HepG2 (cell line): ENCODE data around the gene ARHGEF1. TPM values are rescaled to one million over a fixed set of nuclear protein-coding genes. Genes with fewer than 3 reads are reported as not detected.

Experiments used
- ATAC-seq: fragments of 200-7000 bp; cut with Tn5 transposase; 3 replicates; pipeline ENCODE4 v1.9.1; 2020; ENCODE audit warnings: mild to moderate bottlenecking, moderate library complexity
- BruUV-seq: library from RNA; stranded (reverse); fragments of 400-500 nt; replicated peaks from 2 replicates; lab custom pipeline; 2021; lab: Mats Ljungman, UMichigan
- CTCF ChIA-PET: fragments of 300-600 bp; formaldehyde crosslinking; extraction: SDS; loops from one replicate; lab custom pipeline; 2021; ENCODE audit warnings: low total read pairs, inconsistent platforms, low intra/inter-chr PET ratio; lab: Yijun Ruan, JAX
- POLR2A ChIA-PET: fragments of 350-600 bp; sonication (Branson Sonifier 250); formaldehyde crosslinking; loops from one replicate; lab custom pipeline; 2020; ENCODE audit warnings: antibody characterized with exemption, inconsistent platforms; lab: Yijun Ruan, JAX
- DNase-seq: peaks from one replicate; pipeline ENCODE4 v3.0.0-alpha.2; 2015; ENCODE audit warnings: low spot score
- FAIRE-seq: peaks from 3 replicates; lab custom pipeline; 2011; peaks lifted over from hg19 to GRCh38; lab: Jason Lieb, UNC
- H2AFZ ChIP-seq: one replicate; pipeline ENCODE4 v1.6.1; 2011; ENCODE audit warnings: low read length, inconsistent platforms
- H3K27ac ChIP-seq: fragments of 300-600 bp; 3 replicates; pipeline ENCODE4 v1.8.0; 2011; ENCODE audit warnings: mixed run types, mild to moderate bottlenecking, mixed read lengths, low read length, inconsistent platforms; ENCODE audit not compliant: insufficient read depth; ENCODE audit errors: extremely low read length
- H3K27me3 ChIP-seq, 2 experiments: fragments of 200-600 bp in 1 of 2; 2 replicates in 1 of 2; 3 replicates in 1 of 2; pipeline versions ENCODE4 v1.6.0 to v1.8.0; 2011; ENCODE audit warnings: low read length in 2 of 2, mild to moderate bottlenecking in 2 of 2, moderate library complexity in 2 of 2, inconsistent platforms in 1 of 2; ENCODE audit not compliant: insufficient read depth in 2 of 2, control insufficient read depth in 1 of 2
- H3K36me3 ChIP-seq, 2 experiments: fragments of 200-600 bp in 1 of 2; replicated peaks in 1 of 2; 2 replicates in 1 of 2; 3 replicates in 1 of 2; pipeline versions ENCODE4 v1.5.1 to v1.8.0; 2011; ENCODE audit warnings: low read length in 2 of 2, inconsistent platforms in 1 of 2; ENCODE audit not compliant: insufficient read depth in 2 of 2, control insufficient read depth in 1 of 2
- H3K4me1 ChIP-seq: 2 replicates; pipeline ENCODE4 v1.5.1; 2012; ENCODE audit warnings: low read length, inconsistent platforms; ENCODE audit not compliant: insufficient read depth
- H3K4me2 ChIP-seq: 2 replicates; pipeline ENCODE4 v1.6.0; 2011; ENCODE audit warnings: low read depth, low read length, inconsistent platforms
- H3K4me3 ChIP-seq, 3 experiments: fragments of 200-600 bp in 1 of 3; sonication (generic), shearing (Covaris generic) in 1 of 3; replicated peaks in 1 of 3; 2 replicates each; pipeline ENCODE4 v1.5.1; 2011 to 2016; ENCODE audit warnings: low read length in 3 of 3, inconsistent platforms in 2 of 3, low read depth in 2 of 3, mild to moderate bottlenecking in 2 of 3, control low read depth in 1 of 3, mixed read lengths in 1 of 3; ENCODE audit not compliant: insufficient read depth in 1 of 3
- H3K79me2 ChIP-seq: one replicate; pipeline ENCODE4 v1.6.1; 2011; ENCODE audit warnings: low read length, inconsistent platforms; ENCODE audit not compliant: insufficient read depth
- H3K9ac ChIP-seq: 2 replicates; pipeline ENCODE4 v1.6.0; 2011; ENCODE audit warnings: mild to moderate bottlenecking, low read depth, low read length, inconsistent platforms; ENCODE audit not compliant: insufficient read depth
- H3K9me3 ChIP-seq: 2 replicates; pipeline ENCODE4 v1.5.1; 2012; ENCODE audit warnings: mild to moderate bottlenecking, low read length
- H4K20me1 ChIP-seq: 2 replicates; pipeline ENCODE4 v1.6.0; 2011; ENCODE audit warnings: inconsistent platforms, mild to moderate bottlenecking, low read length, moderate library complexity; ENCODE audit not compliant: insufficient read depth
- NR2F6 ChIP-seq, 2 experiments: IDR thresholded peaks; 2 replicates each; pipeline ENCODE4 v1.6.1; 2016; ENCODE audit warnings: antibody characterized with exemption in 1 of 2, mild to moderate bottlenecking in 1 of 2
- ZEB1 ChIP-seq: IDR thresholded peaks from 2 replicates; pipeline ENCODE4 v1.6.1; 2012; ENCODE audit warnings: mild to moderate bottlenecking, low read depth, inconsistent platforms; ENCODE audit not compliant: insufficient replicate concordance
- ZNF292 ChIP-seq: sonication (generic); formaldehyde crosslinking; IDR thresholded peaks from 2 replicates; pipeline ENCODE4 v1.8.1; 2022; ENCODE audit warnings: mild to moderate bottlenecking, low read depth, missing genetic modification reagents, borderline replicate concordance
- ZNF547 ChIP-seq: sonication (generic); formaldehyde crosslinking; IDR thresholded peaks from 2 replicates; pipeline ENCODE4 v1.5.1; 2020; ENCODE audit warnings: mild to moderate bottlenecking, missing genetic modification reagents
- WGBS: methylation state at CpG from one replicate; pipeline ENCODE4 v1.1.6; 2017; ENCODE audit warnings: low lambda C conversion rate; 5-methylcytosine and 5-hydroxymethylcytosine counted together
- in situ Hi-C: cut with HindIII; loops from 2 replicates; pipeline ENCODE4 v1.10.0; 2017; ENCODE audit warnings: low pct_unique_long_range_greater_than_20kb; ENCODE audit not compliant: extremely low pct_ligation_motif_present
- intact Hi-C: fragments of 100-400 bp; cut with micrococcal nuclease; formaldehyde crosslinking; loops from one replicate; pipeline ENCODE4 v1.10.0; 2022; ENCODE audit not compliant: unreplicated experiment
- polyA plus RNA-seq, 8 experiments: library from polyadenylated mRNA; depleted of rRNA in 3 of 8; stranded (reverse) in 7 of 8; unstranded in 1 of 8; fragments of >200 nt; fragmentation: Illumina TruSeq in 4 of 8; extraction: Trizol in 4 of 8; gene quantifications; 2 replicates each; pipeline versions ENCODE4 v1.2.1 to v1.2.3, GENCODE V29; 2011 to 2016; ENCODE audit warnings: low read depth in 4 of 8, missing spikeins in 1 of 8, mixed read lengths in 1 of 8; ENCODE audit not compliant: insufficient read depth in 1 of 8
- total RNA-seq, 5 experiments: library from RNA; depleted of rRNA; stranded (reverse); fragments of >200 nt; fragmentation: Illumina TruSeq; extraction: Trizol; gene quantifications; 2 replicates each; pipeline ENCODE4 v1.2.3, GENCODE V29; 2016; ENCODE audit warnings: low read depth in 1 of 5

ARHGEF1 gene
- total and polyA plus RNA-seq, 2 of the 13 experiments (the other 11 are each of a cell fraction or from before 2014, with no cell fraction given) = 33.7 to 34.7 TPM

DNA sequence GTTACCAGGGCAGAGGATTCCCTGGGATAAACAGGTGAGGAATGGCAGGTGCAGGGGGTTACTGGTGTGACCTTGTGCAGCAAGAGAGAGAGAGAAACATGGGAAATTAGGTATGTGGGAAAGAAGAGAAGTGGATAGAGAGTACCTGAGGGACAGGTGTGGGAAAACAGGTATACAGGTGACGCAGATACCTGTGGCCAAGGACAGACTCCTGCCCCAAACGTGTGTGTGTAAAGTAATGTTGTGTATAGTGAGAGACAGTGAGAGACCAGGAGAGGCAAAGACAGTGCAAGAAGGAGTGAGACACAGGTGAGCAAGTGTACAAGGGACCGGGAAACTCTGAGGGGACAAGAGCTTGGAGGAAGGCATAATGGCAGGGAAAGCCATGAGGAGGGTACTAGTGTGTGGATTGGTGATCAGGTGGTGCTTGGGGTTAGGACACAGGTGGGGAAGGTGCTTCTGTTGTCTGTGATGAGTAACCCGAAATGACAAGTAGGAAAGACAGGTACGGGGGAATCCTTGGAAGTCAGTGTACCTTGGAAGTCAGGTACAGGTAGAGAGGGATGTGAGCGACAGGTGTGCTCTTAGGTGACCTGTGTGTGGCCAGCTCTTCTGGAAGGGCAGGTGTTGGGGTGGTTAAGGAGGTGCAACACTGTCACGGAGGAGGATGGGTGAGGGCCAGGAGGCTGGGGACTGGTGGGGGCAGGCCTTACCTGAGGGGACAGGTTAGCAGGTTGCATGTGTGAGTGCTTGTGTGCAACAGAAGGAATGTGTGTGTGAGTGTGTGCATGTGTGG lies 42.4 kb downstream of the ARHGEF1 start:
- ChIA-PET CTCF (no interaction called here), POLR2A (no interaction called here)
- no peak overlapping the region for H3K4me2 ChIP-seq
- H2AFZ ChIP-seq = no peak overlapping the region
- intact Hi-C loops (no loop called here), in situ Hi-C loops (no loop called here)
- BruUV-seq = no TSS peak
- H3K79me2 ChIP-seq = no peaks in the 10 kb centered on the region
- no peaks in the 10 kb centered on the region for H4K20me1 ChIP-seq
- no peak overlapping the region for H3K27ac ChIP-seq
- no peak for TF ChIP-seq NR2F6 (IDR thresholded peaks at IDR 0.05)
- TF ChIP-seq NR2F6 (CRISPR knock-in tag; IDR thresholded peaks at IDR 0.05) = no peak
- DNase-seq (no peak), ATAC-seq (no peak), FAIRE-seq (no peak)
- H3K4me1 ChIP-seq = peaks cover 11% of the 10 kb centered on the region
- 32% methylated on average over 7 of the region's 7 CpGs for WGBS
- H3K9me3 ChIP-seq = no peaks in the 10 kb centered on the region
- H3K9ac ChIP-seq = no peak overlapping the region
- H3K36me3 ChIP-seq = no peaks in the 10 kb centered on the region
- no peak overlapping the region for H3K4me3 ChIP-seq
- H3K27me3 ChIP-seq = peaks cover 7 to 80% of the 10 kb centered on the region in 2 experiments

DNA sequence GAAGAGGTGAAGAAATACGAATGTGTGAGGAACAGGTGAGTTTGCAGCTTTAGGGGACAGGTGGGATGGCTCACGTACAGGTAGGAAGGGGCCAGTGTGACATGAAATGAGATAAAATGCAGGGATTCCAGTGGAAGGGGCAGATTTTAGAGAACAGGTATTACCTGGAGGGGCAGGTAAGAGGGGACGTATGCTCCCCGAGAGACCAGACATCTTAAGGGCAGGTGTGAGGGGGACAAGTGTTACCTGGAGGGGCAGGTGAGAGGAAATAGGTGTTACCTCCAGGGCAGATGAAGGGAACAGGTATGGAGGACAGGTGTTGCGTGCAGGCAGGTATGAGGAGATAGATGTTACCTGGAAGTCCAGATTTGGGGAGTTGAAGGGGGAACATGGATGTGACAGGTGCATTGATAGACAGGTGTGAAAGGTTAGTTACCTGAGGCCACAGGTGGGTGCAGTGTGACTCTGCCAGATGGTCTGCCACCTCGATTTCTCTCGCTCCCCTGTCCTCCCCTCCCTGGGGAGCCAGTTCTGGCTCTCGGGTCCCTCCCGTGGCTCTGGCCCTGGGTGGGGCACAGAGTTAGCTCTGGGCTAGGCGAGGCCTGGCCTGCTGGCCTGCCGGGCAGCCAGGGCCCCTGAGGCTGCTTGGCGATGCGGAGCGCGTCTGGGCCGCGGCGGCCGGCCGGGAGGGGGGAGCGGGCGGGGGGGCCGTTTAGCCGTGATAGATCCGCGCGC lies 43.2 kb downstream of the ARHGEF1 start:
- Histone ChIP-seq H3K4me1 (peaks cover 11% of the 10 kb centered on the region), H3K4me2 (no peak overlapping the region), H3K9ac (no peak overlapping the region), H3K4me3 (no peak overlapping the region), H2AFZ (no peak overlapping the region), H3K27ac (no peak overlapping the region), H3K36me3 (no peaks in the 10 kb centered on the region), H3K9me3 (no peaks in the 10 kb centered on the region), H4K20me1 (no peaks in the 10 kb centered on the region), H3K79me2 (no peaks in the 10 kb centered on the region), H3K27me3 (peaks cover 7 to 85% of the 10 kb centered on the region in 2 experiments)
- no TSS peak for BruUV-seq
- DNase-seq (no peak), FAIRE-seq (no peak), ATAC-seq (no peak)
- TF ChIP-seq ZNF292 = no peak
- TF ChIP-seq ZEB1 = peak; percentile 80
- no peak for TF ChIP-seq ZNF547 (CRISPR knock-in tag)
- ChIA-PET POLR2A (no interaction called here), CTCF (no interaction called here)
- in situ Hi-C loops (no loop called here), intact Hi-C loops (no loop called here)
- 46% methylated on average over 23 of the region's 27 CpGs for WGBS
